Glutamatergic neuron (in vitro differentiated cells): ENCODE measurements around the gene GLYATL3. TPM values are rescaled to one million over a fixed set of nuclear protein-coding genes. Genes with fewer than 3 reads are reported as not detected.

Source experiments
- DNase-seq: peaks from one replicate; pipeline ENCODE4 v3.0.0; 2022
- H3K27ac Mint-ChIP-seq: one replicate; pipeline ENCODE4 v1.8.0; 2020; ENCODE audit warnings: mild to moderate bottlenecking, mixed read lengths, inconsistent platforms; ENCODE audit not compliant: unreplicated experiment
- H3K27me3 Mint-ChIP-seq: one replicate; pipeline ENCODE4 v1.8.0; 2020; ENCODE audit warnings: mild to moderate bottlenecking, moderate library complexity, mixed read lengths, inconsistent platforms; ENCODE audit not compliant: unreplicated experiment
- H3K36me3 Mint-ChIP-seq: one replicate; pipeline ENCODE4 v1.8.0; 2020; ENCODE audit warnings: mild to moderate bottlenecking, mixed read lengths, inconsistent platforms; ENCODE audit not compliant: unreplicated experiment
- H3K4me1 Mint-ChIP-seq: one replicate; pipeline ENCODE4 v1.8.0; 2020; ENCODE audit warnings: mild to moderate bottlenecking, low read depth, mixed read lengths, inconsistent platforms; ENCODE audit not compliant: unreplicated experiment
- H3K4me3 Mint-ChIP-seq: one replicate; pipeline ENCODE4 v1.8.0; 2020; ENCODE audit warnings: mild to moderate bottlenecking, mixed read lengths, inconsistent platforms; ENCODE audit not compliant: unreplicated experiment
- H3K9me3 Mint-ChIP-seq: one replicate; pipeline ENCODE4 v1.8.0; 2020; ENCODE audit warnings: mild to moderate bottlenecking, moderate library complexity, mixed read lengths, inconsistent platforms; ENCODE audit not compliant: unreplicated experiment
- CTCF ChIP-seq: fragments of 200-600 bp; sonication (generic); IDR thresholded peaks from one replicate; pipeline ENCODE4 v1.5.0; 2021; ENCODE audit not compliant: partially characterized antibody, unreplicated experiment
- total RNA-seq: library from RNA; stranded (reverse); fragmentation: NEBNext Ultra II Directional; extraction: Animal tissue kit (Norgen Biotek cat#: 25700); gene quantifications from one replicate; pipeline ENCODE4 v1.2.1, GENCODE V29; 2021; ENCODE audit not compliant: unreplicated experiment

Gene GLYATL3
- total RNA-seq, 1 donor from 2014 or later, result not detected

GRCh38 chr6:49539102-49539501 lies 39.4 kb downstream of the GLYATL3 start:
- Mint-ChIP-seq H3K4me3 (no peak overlapping the region), H3K4me1 (no peaks in the 10 kb centered on the region), H3K36me3 (no peaks in the 10 kb centered on the region), H3K27me3 (no peaks in the 10 kb centered on the region), H3K27ac (no peak overlapping the region), H3K9me3 (no peaks in the 10 kb centered on the region)
- no peak for DNase-seq
- no peak for TF ChIP-seq CTCF

GRCh38 chr6:49540614-49541013 lies 40.9 kb downstream of the GLYATL3 start:
- no peak for TF ChIP-seq CTCF
- no peaks in the 10 kb centered on the region for H3K9me3 Mint-ChIP-seq
- no peak for DNase-seq
- H3K27me3 Mint-ChIP-seq, result no peaks in the 10 kb centered on the region
- no peaks in the 10 kb centered on the region for H3K4me1 Mint-ChIP-seq
- no peaks in the 10 kb centered on the region for H3K36me3 Mint-ChIP-seq
- no peak overlapping the region for H3K4me3 Mint-ChIP-seq
- H3K27ac Mint-ChIP-seq, result no peak overlapping the region

- Mint-ChIP-seq H3K27ac (no peak overlapping the region), H3K9me3 (no peaks in the 10 kb centered on the region), H3K4me3 (no peak overlapping the region), H3K4me1 (no peaks in the 10 kb centered on the region), H3K27me3 (no peaks in the 10 kb centered on the region), H3K36me3 (no peaks in the 10 kb centered on the region)
- no peak for DNase-seq
- no peak for TF ChIP-seq CTCF
Measured at GRCh38 chr6:49541210-49541724, 41.5 kb downstream of the GLYATL3 start.

- no peak for TF ChIP-seq CTCF
- H3K9me3 Mint-ChIP-seq, result no peaks in the 10 kb centered on the region
- no peak overlapping the region for H3K27ac Mint-ChIP-seq
- no peaks in the 10 kb centered on the region for H3K4me1 Mint-ChIP-seq
- no peaks in the 10 kb centered on the region for H3K27me3 Mint-ChIP-seq
- DNase-seq, result no peak
- no peak overlapping the region for H3K4me3 Mint-ChIP-seq
- H3K36me3 Mint-ChIP-seq, result no peaks in the 10 kb centered on the region
Measured at GRCh38 chr6:49541936-49542335, 42.2 kb downstream of the GLYATL3 start.

GRCh38 chr6:49543087-49543858 lies 43.5 kb downstream of the GLYATL3 start:
- Mint-ChIP-seq H3K36me3 (no peaks in the 10 kb centered on the region), H3K4me1 (no peaks in the 10 kb centered on the region), H3K27me3 (no peaks in the 10 kb centered on the region), H3K27ac (no peak overlapping the region), H3K9me3 (no peaks in the 10 kb centered on the region), H3K4me3 (no peak overlapping the region)
- no peak for TF ChIP-seq CTCF
- DNase-seq, result no peak
